A673 (cell line): ENCODE measurements around the gene TMEM116. TPM values are rescaled to one million over a fixed set of nuclear protein-coding genes. Genes with fewer than 3 reads are reported as not detected.

Source experiments
- BruUV-seq: library from RNA; stranded (reverse); fragments of 400-500 nt; replicated peaks from 2 replicates; lab custom pipeline; 2021; lab: Mats Ljungman, UMichigan
- CTCF ChIA-PET: fragments of 300-600 bp; sonication (Branson Sonifier 250); formaldehyde crosslinking; loops from one replicate; lab custom pipeline; 2022; ENCODE audit warnings: antibody characterized with exemption; lab: Charles Lee
- POLR2A ChIA-PET: fragments of 300-600 bp; sonication (Branson Sonifier 250); formaldehyde crosslinking; loops from one replicate; lab custom pipeline; 2022; ENCODE audit warnings: antibody characterized with exemption; ENCODE audit not compliant: low non-redundant PET; lab: Charles Lee
- DNase-seq: peaks from one replicate; pipeline ENCODE4 v3.0.0-alpha.2; 2015; ENCODE audit warnings: low spot score
- H3K27ac ChIP-seq: fragments of 200-600 bp; sonication (generic); 2 replicates; pipeline ENCODE4 v1.5.1; 2016; ENCODE audit warnings: mixed run types, low read depth, mild to moderate bottlenecking, mixed read lengths, antibody characterized with exemption, low read length; ENCODE audit not compliant: poor library complexity, severe bottlenecking
- H3K27me3 ChIP-seq: fragments of 200-600 bp; sonication (generic); replicated peaks from 2 replicates; pipeline ENCODE4 v1.6.1; 2017; ENCODE audit warnings: mixed run types, low read depth, mild to moderate bottlenecking, mixed read lengths, antibody characterized with exemption, low read length; ENCODE audit not compliant: insufficient read depth, poor library complexity
- H3K36me3 ChIP-seq: fragments of 200-600 bp; sonication (generic); 2 replicates; pipeline ENCODE4 v1.6.1; 2016; ENCODE audit warnings: mixed run types, mild to moderate bottlenecking, mixed read lengths, antibody characterized with exemption, low read length; ENCODE audit not compliant: insufficient read depth, poor library complexity, severe bottlenecking
- H3K4me1 ChIP-seq: fragments of 200-600 bp; sonication (generic); 2 replicates; pipeline ENCODE4 v1.6.1; 2017; ENCODE audit warnings: mixed run types, mild to moderate bottlenecking, mixed read lengths, antibody characterized with exemption, low read length; ENCODE audit not compliant: insufficient read depth, poor library complexity, severe bottlenecking
- H3K4me3 ChIP-seq: fragments of 200-600 bp; sonication (generic); 2 replicates; pipeline ENCODE4 v1.5.1; 2016; ENCODE audit warnings: low read depth, mixed run types, mild to moderate bottlenecking, mixed read lengths, low read length; ENCODE audit not compliant: poor library complexity, severe bottlenecking
- H3K9me3 ChIP-seq: fragments of 200-600 bp; sonication (generic); 2 replicates; pipeline ENCODE4 v1.6.1; 2016; ENCODE audit warnings: mixed run types, low read depth, mild to moderate bottlenecking, mixed read lengths, antibody characterized with exemption, low read length; ENCODE audit not compliant: poor library complexity, severe bottlenecking
- CTCF ChIP-seq: fragments of 300-800, 200-600 bp; sonication (generic); conservative IDR thresholded peaks from 2 replicates; pipeline ENCODE4 v1.5.1; 2017; ENCODE audit warnings: low read depth, mild to moderate bottlenecking, antibody characterized with exemption, low read length, moderate library complexity, mixed read lengths
- EZH2 ChIP-seq: fragments of 200-600 bp; sonication (generic); IDR thresholded peaks from 2 replicates; pipeline ENCODE4 v1.6.1; 2017; ENCODE audit warnings: borderline replicate concordance, low read depth, mild to moderate bottlenecking, mixed read lengths, antibody characterized with exemption, low read length; ENCODE audit not compliant: poor library complexity, severe bottlenecking
- intact Hi-C: fragments of 100-400 bp; cut with micrococcal nuclease; formaldehyde crosslinking; loops from one replicate; pipeline ENCODE4 v1.10.0; 2022; ENCODE audit not compliant: unreplicated experiment
- total RNA-seq: library from RNA; stranded (reverse); gene quantifications from 2 replicates; pipeline ENCODE4 v1.2.3, GENCODE V29; 2021

The TMEM116 gene
- total RNA-seq, 1 experiment from 2014 or later = 12.0 TPM

GRCh38 chr12:111984820-111985219, 28.1 kb downstream of the TMEM116 start:
- no peak for TF ChIP-seq EZH2
- no peak for TF ChIP-seq CTCF
- Histone ChIP-seq H3K9me3 (no peaks in the 10 kb centered on the region), H3K4me3 (no peak overlapping the region), H3K36me3 (no peaks in the 10 kb centered on the region), H3K4me1 (no peaks in the 10 kb centered on the region), H3K27me3 (no peaks in the 10 kb centered on the region), H3K27ac (no peak overlapping the region)
- CTCF ChIA-PET = no interaction called here
- POLR2A ChIA-PET = no interaction called here
- no peak for DNase-seq
- BruUV-seq = no TSS peak
- intact Hi-C loops = no loop called here

GRCh38 chr12:111981987-111982386, 31.0 kb downstream of the TMEM116 start:
- DNase-seq = no peak
- no peaks in the 10 kb centered on the region for H3K9me3 ChIP-seq
- no peaks in the 10 kb centered on the region for H3K27me3 ChIP-seq
- H3K36me3 ChIP-seq = no peaks in the 10 kb centered on the region
- no peak overlapping the region for H3K27ac ChIP-seq
- TF ChIP-seq CTCF = no peak
- TF ChIP-seq EZH2 = no peak
- no TSS peak for BruUV-seq
- H3K4me3 ChIP-seq = no peak overlapping the region
- intact Hi-C loops = no loop called here
- no peaks in the 10 kb centered on the region for H3K4me1 ChIP-seq
- POLR2A ChIA-PET = no interaction called here
- CTCF ChIA-PET = no interaction called here

- no peak for TF ChIP-seq CTCF
- Histone ChIP-seq H3K27ac (no peak overlapping the region), H3K4me3 (no peak overlapping the region), H3K9me3 (no peaks in the 10 kb centered on the region), H3K27me3 (no peaks in the 10 kb centered on the region), H3K36me3 (no peaks in the 10 kb centered on the region), H3K4me1 (no peaks in the 10 kb centered on the region)
- intact Hi-C loops = no loop called here
- no peak for DNase-seq
- CTCF ChIA-PET = no interaction called here
- POLR2A ChIA-PET = interaction anchor here (0.7 kb wide), 1 partner anchor 33 kb away, joined by 6 read pairs; no protein-coding TSS in a partner anchor
- no TSS peak for BruUV-seq
Measured at GRCh38 chr12:111980598-111980997, 32.4 kb downstream of the TMEM116 start.
